Activated CD8-positive, alpha-beta T cell treated with anti-CD3 and anti-CD28 coated beads, Interleukin-2, amount 10 ng/mL, durations not matched to agents 7 days and 5 days (primary cell): ENCODE measurements around the gene ADA. TPM values are rescaled to one million over a fixed set of nuclear protein-coding genes. Genes with fewer than 3 reads are reported as not detected.

Experiments
- ATAC-seq: fragments of 150-1000 bp; cut with Tn5 transposase; one replicate; pipeline ENCODE4 v1.10.0; 2021; ENCODE audit warnings: moderate library complexity
- CTCF ChIA-PET: fragments of 350-600 bp; sonication (Branson Sonifier 250); formaldehyde crosslinking; loops from one replicate; lab custom pipeline; 2021; ENCODE audit warnings: antibody characterized with exemption; lab: Charles Lee
- POLR2A ChIA-PET: fragments of 350-600 bp; sonication (Branson Sonifier 250); formaldehyde crosslinking; loops from one replicate; lab custom pipeline; 2021; ENCODE audit warnings: antibody characterized with exemption; lab: Charles Lee
- DNase-seq: peaks from one replicate; pipeline ENCODE4 v3.0.0-alpha.2; 2020
- H3K27ac Mint-ChIP-seq: one replicate; pipeline ENCODE4 v1.8.0; 2021; ENCODE audit warnings: mild to moderate bottlenecking, mixed read lengths
- H3K27me3 Mint-ChIP-seq: one replicate; pipeline ENCODE4 v1.8.0; 2021; ENCODE audit warnings: low read depth, mixed read lengths
- H3K36me3 Mint-ChIP-seq: one replicate; pipeline ENCODE4 v1.8.0; 2021; ENCODE audit warnings: low read depth, mixed read lengths
- H3K4me1 Mint-ChIP-seq: one replicate; pipeline ENCODE4 v1.8.0; 2021; ENCODE audit warnings: low read depth, mixed read lengths
- H3K4me3 Mint-ChIP-seq: one replicate; pipeline ENCODE4 v1.8.0; 2021; ENCODE audit warnings: mild to moderate bottlenecking, mixed read lengths
- H3K9me3 Mint-ChIP-seq: one replicate; pipeline ENCODE4 v1.8.0; 2022; ENCODE audit warnings: mixed read lengths; ENCODE audit not compliant: insufficient read depth
- total RNA-seq, 2 experiments: library from RNA; stranded (reverse); gene quantifications; one replicate each; pipeline ENCODE4 v1.2.3, GENCODE V29; 2021

Gene ADA
- total RNA-seq, 2 experiments from 2014 or later = 110 to 112 TPM

GRCh38 chr20:44633872-44634600 lies 17.5 kb downstream of the ADA start:
- H3K9me3 Mint-ChIP-seq = no peaks in the 10 kb centered on the region
- H3K27me3 Mint-ChIP-seq = no peaks in the 10 kb centered on the region
- DNase-seq (no peak), ATAC-seq (no peak)
- no peak overlapping the region for H3K4me3 Mint-ChIP-seq
- H3K4me1 Mint-ChIP-seq = peaks cover 2% of the 10 kb centered on the region
- H3K36me3 Mint-ChIP-seq = peaks cover 58% of the 10 kb centered on the region
- H3K27ac Mint-ChIP-seq = no peak overlapping the region
- CTCF ChIA-PET = no interaction called here
- POLR2A ChIA-PET = no interaction called here

GRCh38 chr20:44633187-44633810 lies 18.2 kb downstream of the ADA start:
- ATAC-seq = no peak

GRCh38 chr20:44632103-44632752 lies 19.3 kb downstream of the ADA start:
- POLR2A ChIA-PET = no interaction called here
- H3K27ac Mint-ChIP-seq = peak overlapping the region; percentile 1

More at GRCh38 chr20:44633187-44633810, 18.2 kb downstream of the ADA start:
- Mint-ChIP-seq H3K4me1 (no peaks in the 10 kb centered on the region), H3K4me3 (no peak overlapping the region), H3K9me3 (no peaks in the 10 kb centered on the region), H3K27me3 (no peaks in the 10 kb centered on the region), H3K36me3 (peaks cover 55% of the 10 kb centered on the region), H3K27ac (peak overlapping the region; percentile 47)
- POLR2A ChIA-PET = no interaction called here
- no peak for DNase-seq
- CTCF ChIA-PET = no interaction called here

GRCh38 chr20:44630297-44630696 lies 21.2 kb downstream of the ADA start:
- ATAC-seq (no peak), DNase-seq (no peak)
- Mint-ChIP-seq H3K27me3 (no peaks in the 10 kb centered on the region), H3K4me3 (no peak overlapping the region), H3K27ac (no peak overlapping the region), H3K36me3 (peaks cover 49% of the 10 kb centered on the region), H3K9me3 (no peaks in the 10 kb centered on the region), H3K4me1 (peaks cover 6% of the 10 kb centered on the region)
- ChIA-PET CTCF (interaction anchor here (0.7 to 1.8 kb wide), 2 partner anchors 12 to 53 kb away, joined by 3 read pairs; no protein-coding TSS in a partner anchor), POLR2A (no interaction called here)

More at GRCh38 chr20:44632103-44632752, 19.3 kb downstream of the ADA start:
- ATAC-seq (no peak), DNase-seq (no peak)
- H3K27me3 Mint-ChIP-seq = no peaks in the 10 kb centered on the region
- H3K36me3 Mint-ChIP-seq = peaks cover 55% of the 10 kb centered on the region
- no peak overlapping the region for H3K4me3 Mint-ChIP-seq
- CTCF ChIA-PET = no interaction called here
- peaks cover 2% of the 10 kb centered on the region for H3K4me1 Mint-ChIP-seq
- H3K9me3 Mint-ChIP-seq = no peaks in the 10 kb centered on the region

- Mint-ChIP-seq H3K9me3 (no peaks in the 10 kb centered on the region), H3K4me3 (no peak overlapping the region), H3K27me3 (no peaks in the 10 kb centered on the region), H3K27ac (no peak overlapping the region), H3K4me1 (peaks cover 6% of the 10 kb centered on the region), H3K36me3 (peaks cover 53% of the 10 kb centered on the region)
- CTCF ChIA-PET = interaction anchor here (1.8 kb wide), 1 partner anchor 53 kb away, joined by 3 read pairs; no protein-coding TSS in a partner anchor
- POLR2A ChIA-PET = no interaction called here
- ATAC-seq = no peak
- no peak for DNase-seq
These were observed 22.0 kb downstream of the ADA start for GRCh38 chr20:44629542-44629941.

- POLR2A ChIA-PET = no interaction called here
- Mint-ChIP-seq H3K27me3 (no peaks in the 10 kb centered on the region), H3K4me3 (no peak overlapping the region), H3K27ac (no peak overlapping the region), H3K9me3 (no peaks in the 10 kb centered on the region), H3K4me1 (peaks cover 6% of the 10 kb centered on the region), H3K36me3 (peaks cover 57% of the 10 kb centered on the region)
- CTCF ChIA-PET = interaction anchor here (1.8 kb wide), 1 partner anchor 54 kb away, joined by 3 read pairs; no protein-coding TSS in a partner anchor
- DNase-seq (no peak), ATAC-seq (no peak)
These were observed 22.5 kb downstream of the ADA start for GRCh38 chr20:44629017-44629385.

- POLR2A ChIA-PET = no interaction called here
- Mint-ChIP-seq H3K9me3 (no peaks in the 10 kb centered on the region), H3K27ac (no peak overlapping the region), H3K4me3 (no peak overlapping the region), H3K4me1 (peaks cover 6% of the 10 kb centered on the region), H3K36me3 (peaks cover 65% of the 10 kb centered on the region), H3K27me3 (no peaks in the 10 kb centered on the region)
- CTCF ChIA-PET = interaction anchor here (0.9 to 1.6 kb wide), 2 partner anchors 17 to 56 kb away, joined by 3 to 4 read pairs; no protein-coding TSS in a partner anchor
- no peak for ATAC-seq
- DNase-seq = no peak
These were observed 24.0 kb downstream of the ADA start for GRCh38 chr20:44627364-44628010.

- peak overlapping the region; percentile 58 for H3K27ac Mint-ChIP-seq
- CTCF ChIA-PET = interaction anchor here (0.9 to 1.6 kb wide), 2 partner anchors 16 to 57 kb away, joined by 3 to 4 read pairs; no protein-coding TSS in a partner anchor
- peaks cover 6% of the 10 kb centered on the region for H3K4me1 Mint-ChIP-seq
- no peaks in the 10 kb centered on the region for H3K27me3 Mint-ChIP-seq
- H3K36me3 Mint-ChIP-seq = peaks cover 68% of the 10 kb centered on the region
- ATAC-seq (no peak), DNase-seq (no peak)
- POLR2A ChIA-PET = no interaction called here
- no peaks in the 10 kb centered on the region for H3K9me3 Mint-ChIP-seq
- H3K4me3 Mint-ChIP-seq = no peak overlapping the region
These were observed 25.2 kb downstream of the ADA start for GRCh38 chr20:44626278-44626677.

GRCh38 chr20:44625361-44625760 lies 26.1 kb downstream of the ADA start:
- Mint-ChIP-seq H3K9me3 (no peaks in the 10 kb centered on the region), H3K27ac (no peak overlapping the region), H3K27me3 (no peaks in the 10 kb centered on the region), H3K4me3 (no peak overlapping the region), H3K36me3 (peaks cover 70% of the 10 kb centered on the region), H3K4me1 (peaks cover 6% of the 10 kb centered on the region)
- DNase-seq = no peak
- ChIA-PET CTCF (no interaction called here), POLR2A (no interaction called here)
- no peak for ATAC-seq

GRCh38 chr20:44624743-44625271 lies 26.7 kb downstream of the ADA start:
- ChIA-PET POLR2A (no interaction called here), CTCF (interaction anchor here (0.6 kb wide), 1 partner anchor 14 kb away, joined by 3 read pairs; no protein-coding TSS in a partner anchor)
- Mint-ChIP-seq H3K27me3 (no peaks in the 10 kb centered on the region), H3K36me3 (peaks cover 74% of the 10 kb centered on the region), H3K27ac (no peak overlapping the region), H3K4me3 (no peak overlapping the region), H3K4me1 (peaks cover 7% of the 10 kb centered on the region), H3K9me3 (no peaks in the 10 kb centered on the region)
- ATAC-seq (no peak), DNase-seq (no peak)

- DNase-seq (no peak), ATAC-seq (no peak)
- Mint-ChIP-seq H3K4me1 (peaks cover 13% of the 10 kb centered on the region), H3K9me3 (no peaks in the 10 kb centered on the region), H3K36me3 (peaks cover 80% of the 10 kb centered on the region), H3K27me3 (no peaks in the 10 kb centered on the region), H3K4me3 (no peak overlapping the region), H3K27ac (no peak overlapping the region)
- CTCF ChIA-PET = interaction anchor here (0.6 kb wide), 1 partner anchor 14 kb away, joined by 3 read pairs; no protein-coding TSS in a partner anchor
- POLR2A ChIA-PET = no interaction called here
These were observed 27.3 kb downstream of the ADA start for GRCh38 chr20:44624152-44624551.
